ENCODE data around the gene EXD2. TPM values are rescaled to one million over a fixed set of nuclear protein-coding genes. Genes with fewer than 3 reads are reported as not detected.

The EXD2 gene
- total and polyA plus RNA-seq, 2 of the 13 experiments (the other 11 are each of a cell fraction or from before 2014, with no cell fraction given): 9.5 to 15.1 TPM

- TF ChIP-seq ZNF569 (CRISPR knock-in tag; IDR thresholded peaks at IDR 0.05; ENCODE audit: borderline replicate concordance): no peak
- TF ChIP-seq ZMYM4 (CRISPR knock-in tag; IDR thresholded peaks at IDR 0.05): peak; percentile 49; the same call in 1 of the 2 replicates
- TF ChIP-seq ZNF382 (CRISPR knock-in tag; IDR thresholded peaks at IDR 0.05; ENCODE audit: borderline replicate concordance): no peak
- TF ChIP-seq AKAP8 (CRISPR knock-in tag; IDR thresholded peaks at IDR 0.05): no peak
- TF ChIP-seq ZNF770 (CRISPR knock-in tag; IDR thresholded peaks at IDR 0.05): 0 out of 2 replicates have a peak, but pooled peaks have one; percentile 28
- TF ChIP-seq ZNF709 (CRISPR knock-in tag; IDR thresholded peaks at IDR 0.05): no peak
- TF ChIP-seq RFX1 (IDR thresholded peaks at IDR 0.05): no peak
- no peak for TF ChIP-seq LBX2 (CRISPR knock-in tag; IDR thresholded peaks at IDR 0.05; ENCODE audit: borderline replicate concordance)
- TF ChIP-seq NCOA2 (CRISPR knock-in tag; IDR thresholded peaks at IDR 0.05): no peak
- TF ChIP-seq ZNF180 (CRISPR knock-in tag; IDR thresholded peaks at IDR 0.05; ENCODE audit: borderline replicate concordance, low read depth): no peak
- no peak for TF ChIP-seq DDIT3 (CRISPR knock-in tag; IDR thresholded peaks at IDR 0.05)
- TF ChIP-seq ZNF549 (CRISPR knock-in tag; IDR thresholded peaks at IDR 0.05): no peak
- TF ChIP-seq ARID2 (CRISPR knock-in tag; IDR thresholded peaks at IDR 0.05; ENCODE audit: borderline replicate concordance): no peak
- TF ChIP-seq ZNF788 (CRISPR knock-in tag; IDR thresholded peaks at IDR 0.05; ENCODE audit: borderline replicate concordance): no peak
- peak in 1 of 2 experiments; percentile 22; a peak in 1 of 4 replicates for TF ChIP-seq EP300 (IDR thresholded peaks at IDR 0.05; ENCODE audit: low read depth in 2 of 2, low read length in 2 of 2)
- TF ChIP-seq EP300 (CRISPR knock-in tag; IDR thresholded peaks at IDR 0.05; ENCODE audit: borderline replicate concordance): no peak
- TF ChIP-seq HES4 (CRISPR knock-in tag; IDR thresholded peaks at IDR 0.05; ENCODE audit: borderline replicate concordance): no peak
- TF ChIP-seq SCMH1 (CRISPR knock-in tag; IDR thresholded peaks at IDR 0.05; ENCODE audit: borderline replicate concordance): no peak
- no peak for TF ChIP-seq ZNF24 (IDR thresholded peaks at IDR 0.05)
- TF ChIP-seq ZNF124 (CRISPR knock-in tag; IDR thresholded peaks at IDR 0.05): peak; percentile 45; the same call in 1 of the 2 replicates
- TF ChIP-seq SP140L (CRISPR knock-in tag; IDR thresholded peaks at IDR 0.05; ENCODE audit: borderline replicate concordance): no peak
- no peak for TF ChIP-seq ZNF598 (CRISPR knock-in tag; IDR thresholded peaks at IDR 0.05; ENCODE audit: borderline replicate concordance)
- no peak for TF ChIP-seq NKX3-1 (CRISPR knock-in tag; IDR thresholded peaks at IDR 0.05)
- TF ChIP-seq NCOA1 (CRISPR knock-in tag; IDR thresholded peaks at IDR 0.05): no peak
- no peak for TF ChIP-seq ZNF652 (CRISPR knock-in tag; IDR thresholded peaks at IDR 0.05; ENCODE audit: borderline replicate concordance, low read depth)
- no peak; the same call in 1 of the 2 replicates for TF ChIP-seq TGIF2 (CRISPR knock-in tag; IDR thresholded peaks at IDR 0.05)
- no peak for TF ChIP-seq GZF1 (CRISPR knock-in tag; IDR thresholded peaks at IDR 0.05)
- TF ChIP-seq ZBTB37 (CRISPR knock-in tag; IDR thresholded peaks at IDR 0.05): no peak
- TF ChIP-seq KDM5B (CRISPR knock-in tag; IDR thresholded peaks at IDR 0.05; ENCODE audit: borderline replicate concordance): no peak
These were observed 38.0 kb upstream of the EXD2 start (continued) for GRCh38 chr14:69153152-69153872.

Measured in HepG2 (cell line).